Activated T-cell treated with anti-CD3 and anti-CD28 coated beads, Interleukin-2, amount 50 U/mL, for 1 hour (primary cell): Measurements from ENCODE around the gene RAC3.

Experiments
- DNase-seq: peaks from one replicate; pipeline ENCODE4 v3.0.0-alpha.2; 2020

Gene RAC3

GRCh38 chr17:81999587-81999975 lies 31.9 kb upstream of the RAC3 start:
- no peak for DNase-seq

GRCh38 chr17:81999976-82000802 lies 31.3 kb upstream of the RAC3 start:
- DNase-seq, result no peak

GRCh38 chr17:82000803-82001570 lies 30.5 kb upstream of the RAC3 start:
- no peak for DNase-seq

- DNase-seq, result no peak
Observed at GRCh38 chr17:82001571-82002056, 29.9 kb upstream of the RAC3 start.

- DNase-seq, result no peak
Observed at GRCh38 chr17:82003411-82004381, 27.8 kb upstream of the RAC3 start.

GRCh38 chr17:82004517-82005455 lies 26.7 kb upstream of the RAC3 start:
- no peak for DNase-seq

GRCh38 chr17:82005701-82006348 lies 25.7 kb upstream of the RAC3 start:
- no peak for DNase-seq

- no peak for DNase-seq
Observed at GRCh38 chr17:82006468-82007227, 24.8 kb upstream of the RAC3 start.

- no peak for DNase-seq
Observed at GRCh38 chr17:82007228-82007494, 24.3 kb upstream of the RAC3 start.

- DNase-seq, result no peak
Observed at GRCh38 chr17:82007495-82008257, 23.8 kb upstream of the RAC3 start.

GRCh38 chr17:82008258-82008940 lies 23.1 kb upstream of the RAC3 start:
- no peak for DNase-seq

- no peak for DNase-seq
Observed at GRCh38 chr17:82008941-82009405, 22.5 kb upstream of the RAC3 start.

GRCh38 chr17:82009413-82009812 lies 22.1 kb upstream of the RAC3 start:
- DNase-seq, result no peak

GRCh38 chr17:82010575-82011525 lies 20.6 kb upstream of the RAC3 start:
- no peak for DNase-seq

GRCh38 chr17:82011617-82012187 lies 19.8 kb upstream of the RAC3 start:
- no peak for DNase-seq

- no peak for DNase-seq
Observed at GRCh38 chr17:82012261-82012639, 19.2 kb upstream of the RAC3 start.

- DNase-seq, result no peak
Observed at GRCh38 chr17:82012640-82013295, 18.7 kb upstream of the RAC3 start.
